Bronchial epithelial cell (primary cell): ENCODE results near the gene VWA2. TPM values are rescaled to one million over a fixed set of nuclear protein-coding genes. Genes with fewer than 3 reads are reported as not detected.

Experiments used
- DNase-seq: peaks from one replicate; pipeline ENCODE4 v3.0.0-alpha.2; 2010; ENCODE audit warnings: low read depth
- FAIRE-seq: peaks from 2 replicates; lab custom pipeline; 2011; peaks lifted over from hg19 to GRCh38; lab: Jason Lieb, UNC
- H3K27me3 ChIP-seq: 2 replicates; pipeline ENCODE4 v1.5.1; 2011; ENCODE audit warnings: low read length; ENCODE audit not compliant: control insufficient read depth, insufficient read depth
- H3K36me3 ChIP-seq: 2 replicates; pipeline ENCODE4 v1.5.1; 2011; ENCODE audit warnings: low read length; ENCODE audit not compliant: control insufficient read depth, insufficient read depth
- H3K4me3 ChIP-seq: 2 replicates; pipeline ENCODE4 v1.5.1; 2011; ENCODE audit warnings: mild to moderate bottlenecking, low read depth, low read length, control low read depth
- CTCF ChIP-seq: IDR thresholded peaks from 2 replicates; pipeline ENCODE4 v1.5.1; 2011; ENCODE audit warnings: mild to moderate bottlenecking, moderate library complexity, low read length, control low read depth, inconsistent platforms; ENCODE audit not compliant: insufficient read depth, severe bottlenecking
- total RNA-seq: library from RNA; depleted of rRNA; stranded (reverse); fragments of >200 nt; gene quantifications from 2 replicates; pipeline ENCODE4 v1.2.1, GENCODE V29; 2014

Gene VWA2
- total RNA-seq, 1 donor from 2014 or later = 3.9 TPM

- no peaks in the 10 kb centered on the region for H3K27me3 ChIP-seq
- no peak for TF ChIP-seq CTCF
- H3K36me3 ChIP-seq = no peaks in the 10 kb centered on the region
- FAIRE-seq (no peak), DNase-seq (no peak)
- no peak overlapping the region for H3K4me3 ChIP-seq
Measured at GRCh38 chr10:114276066-114276465, 37.0 kb downstream of the VWA2 start.

GRCh38 chr10:114276671-114277070, 37.6 kb downstream of the VWA2 start:
- H3K4me3 ChIP-seq = no peak overlapping the region
- no peak for TF ChIP-seq CTCF
- no peak for DNase-seq
- no peaks in the 10 kb centered on the region for H3K27me3 ChIP-seq
- H3K36me3 ChIP-seq = no peaks in the 10 kb centered on the region
- no peak for FAIRE-seq

- FAIRE-seq (no peak), DNase-seq (no peak)
- no peaks in the 10 kb centered on the region for H3K27me3 ChIP-seq
- H3K4me3 ChIP-seq = no peak overlapping the region
- no peak for TF ChIP-seq CTCF
- H3K36me3 ChIP-seq = no peaks in the 10 kb centered on the region
Measured at GRCh38 chr10:114278140-114278883, 39.3 kb downstream of the VWA2 start.

- no peak for DNase-seq
- FAIRE-seq = no peak
- H3K27me3 ChIP-seq = no peaks in the 10 kb centered on the region
- no peak overlapping the region for H3K4me3 ChIP-seq
- no peaks in the 10 kb centered on the region for H3K36me3 ChIP-seq
- TF ChIP-seq CTCF = no peak
Measured at GRCh38 chr10:114278884-114279191, 39.8 kb downstream of the VWA2 start.

- no peak for TF ChIP-seq CTCF
- H3K27me3 ChIP-seq = no peaks in the 10 kb centered on the region
- H3K36me3 ChIP-seq = no peaks in the 10 kb centered on the region
- no peak for DNase-seq
- H3K4me3 ChIP-seq = no peak overlapping the region
- no peak for FAIRE-seq
Measured at GRCh38 chr10:114279289-114279688, 40.2 kb downstream of the VWA2 start.
